Right lobe of liver (tissue), 6 donors: ENCODE results near the gene NOTCH1. TPM values are rescaled to one million over a fixed set of nuclear protein-coding genes. Genes with fewer than 3 reads are reported as not detected.

Experiments
- ATAC-seq, 4 donors: fragments of 200-7000 bp; cut with Tn5 transposase; one replicate each; pipeline ENCODE4 v1.9.1; 2020; ENCODE audit warnings: mild to moderate bottlenecking in 4 of 4, moderate library complexity in 4 of 4
- DNase-seq, 3 donors: peaks; one replicate each; pipeline ENCODE4 v3.0.0-alpha.2; 2020
- H3K27ac ChIP-seq, 3 donors: fragments of 200-600 bp; one replicate each; pipeline ENCODE4 v1.8.0; 2022
- H3K27me3 ChIP-seq, 2 donors: fragments of 200-600 bp; one replicate each; pipeline ENCODE4 v1.8.0; 2022
- H3K36me3 ChIP-seq, 4 donors: fragments of 200-600 bp; sonication (generic) in 1 of 4; one replicate each; pipeline versions ENCODE4 v1.5.1 to v1.8.0; 2017 to 2022; ENCODE audit warnings: control low read depth in 1 of 4
- H3K4me1 ChIP-seq, 4 donors: fragments of 200-600 bp; sonication (generic) in 1 of 4; one replicate each; pipeline versions ENCODE4 v1.5.1 to v1.8.0; 2017 to 2022; ENCODE audit warnings: control low read depth in 1 of 4
- H3K4me3 ChIP-seq, 3 donors: fragments of 200-600 bp; one replicate each; pipeline ENCODE4 v1.8.0; 2022
- H3K9me3 ChIP-seq, 4 donors: fragments of 200-600 bp; sonication (generic) in 1 of 4; one replicate each; pipeline versions ENCODE4 v1.5.1 to v1.8.0; 2017 to 2022; ENCODE audit warnings: control low read depth in 1 of 4
- POLR2A ChIP-seq: fragments of 450-650 bp; IDR thresholded peaks from one replicate; pipeline ENCODE4 v1.6.1; 2017; ENCODE audit warnings: antibody characterized with exemption, mild to moderate bottlenecking
- WGBS: methylation state at CpG from one replicate; pipeline ENCODE4 v1.1.6; 2018; ENCODE audit warnings: low coverage, low lambda C conversion rate; ENCODE audit not compliant: insufficient coverage; ENCODE audit errors: missing lambda C conversion rate; 5-methylcytosine and 5-hydroxymethylcytosine counted together
- intact Hi-C, 2 donors: fragments of 100-400 bp; cut with DNase I; formaldehyde crosslinking; loops; one replicate each; pipeline versions ENCODE4 v1.11.2 to v1.14.1; 2022
- total RNA-seq, 6 experiments: library from RNA; depleted of rRNA in 2 of 6; stranded (reverse); fragments of >200 nt in 2 of 6; fragmentation: NEBNext Ultra II Directional in 3 of 6; extraction: Animal tissue kit (Norgen Biotek cat#: 25700) in 3 of 6; gene quantifications; one replicate each; pipeline versions ENCODE4 v1.1.0 to v1.2.4, GENCODE V29; 2016 to 2023
- TF ChIP-seq, protein P1 (sequence below), 4 donors: fragments of 200-600 bp in 3 of 4; fragments of 450-650 bp in 1 of 4; IDR thresholded peaks; one replicate each; pipeline versions ENCODE4 v1.5.1 to v1.8.0; 2016 to 2022; ENCODE audit warnings: antibody characterized with exemption in 4 of 4, mild to moderate bottlenecking in 2 of 4
- donor health status: DM: no; HTN: yes; CAD: no.
- donor health status: DM: no; HTN: no; CAD: no.
- donor health status: DM: no; HTN: no; CAD: no.
- donor health status: DM: no; HTN: yes; CAD: no.
- donor health status: DM: no; HTN: yes; CAD: no.

NOTCH1 gene
- total RNA-seq, 6 experiments from 2014 or later: 17.4 to 26.2 (median 19.3) TPM

DNA sequence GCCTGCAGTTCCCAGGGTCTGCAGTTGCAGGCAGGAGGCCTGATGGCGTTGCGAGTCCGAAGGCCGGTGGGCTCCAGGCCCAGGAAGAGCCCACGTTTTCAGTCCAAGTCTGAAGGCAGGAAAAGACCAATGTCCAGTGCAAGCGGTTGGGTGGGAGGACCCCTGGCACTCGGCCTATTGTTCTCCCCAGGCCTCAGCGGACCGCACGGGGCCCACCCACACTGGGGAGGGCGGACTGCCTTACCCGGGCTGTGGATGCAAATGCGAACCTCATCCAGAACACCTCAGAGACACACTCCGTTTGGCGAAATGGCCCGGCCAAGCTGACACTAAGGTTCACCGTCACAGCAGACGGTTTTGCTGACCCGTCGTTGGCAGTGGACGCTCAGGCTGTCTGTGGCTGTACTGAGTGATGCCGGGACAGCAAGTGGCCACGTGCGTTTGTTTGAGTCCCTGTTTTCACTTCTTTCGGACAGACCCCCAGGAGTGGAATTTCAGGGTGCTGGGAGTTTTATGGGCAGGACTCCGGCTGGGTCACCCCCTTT is 52.8 kb downstream of the NOTCH1 start:
- WGBS: 47% methylated on average over 6 of the region's 26 CpGs
- Histone ChIP-seq H3K36me3 (peaks cover 0 to 28% (median 9%) of the 10 kb centered on the region in 4 donors), H3K4me1 (peaks cover 0 to 7% (median 4%) of the 10 kb centered on the region in 4 donors), H3K4me3 (no peak overlapping the region), H3K27ac (no peak overlapping the region), H3K27me3 (no peaks in the 10 kb centered on the region), H3K9me3 (no peaks in the 10 kb centered on the region)
- TF ChIP-seq POLR2A: no peak
- TF ChIP-seq, protein P1, sequence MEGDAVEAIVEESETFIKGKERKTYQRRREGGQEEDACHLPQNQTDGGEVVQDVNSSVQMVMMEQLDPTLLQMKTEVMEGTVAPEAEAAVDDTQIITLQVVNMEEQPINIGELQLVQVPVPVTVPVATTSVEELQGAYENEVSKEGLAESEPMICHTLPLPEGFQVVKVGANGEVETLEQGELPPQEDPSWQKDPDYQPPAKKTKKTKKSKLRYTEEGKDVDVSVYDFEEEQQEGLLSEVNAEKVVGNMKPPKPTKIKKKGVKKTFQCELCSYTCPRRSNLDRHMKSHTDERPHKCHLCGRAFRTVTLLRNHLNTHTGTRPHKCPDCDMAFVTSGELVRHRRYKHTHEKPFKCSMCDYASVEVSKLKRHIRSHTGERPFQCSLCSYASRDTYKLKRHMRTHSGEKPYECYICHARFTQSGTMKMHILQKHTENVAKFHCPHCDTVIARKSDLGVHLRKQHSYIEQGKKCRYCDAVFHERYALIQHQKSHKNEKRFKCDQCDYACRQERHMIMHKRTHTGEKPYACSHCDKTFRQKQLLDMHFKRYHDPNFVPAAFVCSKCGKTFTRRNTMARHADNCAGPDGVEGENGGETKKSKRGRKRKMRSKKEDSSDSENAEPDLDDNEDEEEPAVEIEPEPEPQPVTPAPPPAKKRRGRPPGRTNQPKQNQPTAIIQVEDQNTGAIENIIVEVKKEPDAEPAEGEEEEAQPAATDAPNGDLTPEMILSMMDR (IDR thresholded peaks at IDR 0.05): no peak
- DNase-seq: peak in 1 of 3 donors; percentile 21
- peak in 1 of 4 donors; percentile 9 for ATAC-seq
- intact Hi-C loops: loop anchor here in 1 of 2 donors (10.0 kb wide), 1 partner anchor 52 kb away; the partner anchor contains the start of gene NOTCH1

DNA sequence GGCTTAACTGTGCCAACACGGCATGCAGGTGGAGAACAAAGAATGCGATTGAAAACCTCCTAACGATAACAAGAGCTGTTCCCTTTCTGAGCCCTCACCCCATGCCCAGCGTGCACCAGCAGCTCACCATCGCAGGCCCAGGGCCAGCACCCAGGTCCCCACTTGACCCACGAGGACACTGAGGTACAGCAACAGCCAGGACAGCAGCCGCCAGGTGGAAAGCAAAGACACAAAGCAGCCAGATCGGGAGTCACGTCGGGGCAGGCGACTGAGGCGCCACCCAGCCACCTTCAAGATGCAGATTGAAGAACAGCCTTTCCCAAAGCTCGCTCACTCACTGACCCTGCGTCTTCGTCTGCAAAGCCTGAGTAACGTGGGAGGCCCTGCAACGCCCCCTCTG is 56.1 kb downstream of the NOTCH1 start:
- DNase-seq (no peak), ATAC-seq (no peak)
- H3K27me3 ChIP-seq: no peaks in the 10 kb centered on the region
- H3K27ac ChIP-seq: no peak overlapping the region
- H3K9me3 ChIP-seq: no peaks in the 10 kb centered on the region
- no peaks in the 10 kb centered on the region for H3K36me3 ChIP-seq
- no peak for TF ChIP-seq POLR2A
- TF ChIP-seq, protein P1 (IDR thresholded peaks at IDR 0.05): no peak
- H3K4me3 ChIP-seq: no peak overlapping the region
- intact Hi-C loops: loop anchor here (2.0 to 10.0 kb wide), 3 partner anchors 55 to 141 kb away; partner anchors contain the start of gene NOTCH1 (in 1 of the 2)
- H3K4me1 ChIP-seq: peaks cover 0 to 31% (median 15%) of the 10 kb centered on the region in 4 donors
- 96% methylated on average over 4 of the region's 17 CpGs for WGBS

DNA sequence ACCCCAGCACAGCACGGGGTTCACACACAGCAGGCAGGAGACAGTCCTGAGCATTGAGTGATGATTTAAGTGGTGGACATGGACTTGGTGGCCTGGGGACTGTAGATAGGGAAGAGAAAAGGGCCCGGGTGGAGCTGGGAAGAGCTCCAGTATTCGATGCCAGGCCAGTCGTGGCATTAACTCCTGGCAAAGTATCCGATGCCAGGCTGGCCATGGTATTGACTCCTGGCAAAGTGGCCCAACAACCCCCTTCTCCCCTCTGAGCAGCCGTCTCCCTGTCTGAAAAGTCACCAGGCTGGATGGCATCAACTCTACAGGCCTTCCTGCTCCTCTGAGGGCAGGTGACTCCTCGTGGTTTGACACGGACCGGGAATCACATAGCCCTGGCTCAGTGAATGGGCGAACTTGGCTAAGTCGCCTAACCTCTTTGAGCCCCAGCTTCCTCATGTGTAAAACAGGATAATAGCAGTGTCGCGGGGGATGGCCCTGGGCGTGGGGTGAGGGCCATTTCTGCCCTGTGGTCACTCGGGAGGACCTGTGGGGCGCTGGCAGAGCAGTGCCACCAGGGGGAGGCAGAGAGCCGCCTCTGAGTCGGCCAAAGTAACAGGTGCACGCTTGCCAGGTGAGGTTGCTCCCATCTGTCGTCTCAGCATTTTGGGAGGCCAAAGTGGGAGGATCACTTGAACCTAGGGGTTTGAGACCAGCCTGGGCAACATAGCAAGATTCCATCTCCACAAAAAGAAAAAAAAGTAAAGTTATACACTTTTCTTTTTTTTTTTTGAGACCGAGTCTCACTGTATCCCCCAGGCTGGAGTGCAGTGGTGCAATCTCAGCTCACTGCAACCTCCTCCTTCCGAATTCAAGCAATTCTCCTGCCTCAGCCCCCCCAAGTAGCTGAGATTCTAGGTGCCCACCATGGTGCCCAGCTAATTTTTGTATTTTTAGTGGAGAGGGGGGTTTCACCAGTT is 57.3 kb downstream of the NOTCH1 start:
- 7% methylated on average over 16 of the region's 22 CpGs for WGBS
- Histone ChIP-seq H3K36me3 (no peaks in the 10 kb centered on the region), H3K9me3 (no peaks in the 10 kb centered on the region), H3K4me1 (peaks cover 0 to 38% (median 17%) of the 10 kb centered on the region in 4 donors), H3K4me3 (no peak overlapping the region), H3K27ac (no peak overlapping the region), H3K27me3 (no peaks in the 10 kb centered on the region)
- peak; percentile 51 to 59 (median 56) for ATAC-seq
- TF ChIP-seq POLR2A: no peak
- TF ChIP-seq, protein P1 (IDR thresholded peaks at IDR 0.05): peak; percentile 97 to 99 (median 99)
- DNase-seq: peak; percentile 80 to 85 (median 85)
- intact Hi-C loops: loop anchor here in 1 of 2 donors (5.0 kb wide), 1 partner anchor 139 kb away; no protein-coding TSS in a partner anchor

DNA sequence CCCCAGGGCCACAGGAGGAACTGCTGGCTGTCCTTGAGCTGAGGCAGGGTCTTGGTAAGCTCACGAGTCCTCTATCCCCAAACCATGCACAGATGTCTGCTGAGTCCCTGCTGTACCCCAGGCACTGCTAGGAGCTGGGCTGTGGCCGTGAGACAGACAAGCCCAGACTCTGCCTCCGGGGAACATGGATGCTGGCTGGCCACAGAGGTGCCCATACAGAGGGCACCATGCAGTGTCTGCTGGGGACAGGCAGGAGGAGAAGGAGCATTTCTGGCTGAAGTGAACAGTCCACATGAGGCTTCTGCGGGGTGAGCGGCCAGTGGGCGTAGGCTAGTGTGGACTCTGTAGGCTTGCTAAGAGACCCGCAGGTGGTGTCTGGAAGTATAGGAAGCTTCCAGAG is 58.2 kb downstream of the NOTCH1 start:
- intact Hi-C loops: loop anchor here in 1 of 2 donors (5.0 kb wide), 1 partner anchor 140 kb away; no protein-coding TSS in a partner anchor
- no peaks in the 10 kb centered on the region for H3K9me3 ChIP-seq
- ATAC-seq (no peak), DNase-seq (no peak)
- WGBS: 92% methylated on average over 5 of the region's 7 CpGs
- H3K27me3 ChIP-seq: no peaks in the 10 kb centered on the region
- TF ChIP-seq, protein P1 (IDR thresholded peaks at IDR 0.05): no peak
- no peak for TF ChIP-seq POLR2A
- H3K4me3 ChIP-seq: no peak overlapping the region
- no peak overlapping the region for H3K27ac ChIP-seq
- H3K4me1 ChIP-seq: peaks cover 0 to 38% (median 17%) of the 10 kb centered on the region in 4 donors
- no peaks in the 10 kb centered on the region for H3K36me3 ChIP-seq
